Ovary (tissue), 3 donors: ENCODE measurements around the gene VGLL4.

Source experiments
- EP300 ChIP-seq: sonication (generic); formaldehyde crosslinking; IDR thresholded peaks from one replicate; pipeline ENCODE4 v1.6.1; 2017; ENCODE audit warnings: antibody characterized with exemption
- POLR2A ChIP-seq: fragments of 450-650 bp; IDR thresholded peaks from one replicate; pipeline ENCODE4 v1.6.1; 2017; ENCODE audit warnings: antibody characterized with exemption, mild to moderate bottlenecking, moderate library complexity
- TF ChIP-seq, protein P1 (sequence below), 3 donors: fragments of 450-650 bp in 2 of 3; fragments of 200-600 bp in 1 of 3; IDR thresholded peaks; one replicate each; pipeline versions ENCODE4 v1.5.1 to v1.8.0; 2016 to 2022; ENCODE audit warnings: antibody characterized with exemption in 3 of 3, mild to moderate bottlenecking in 1 of 3
- donor health status: DM: no; HTN: no; CAD: no.

DNA sequence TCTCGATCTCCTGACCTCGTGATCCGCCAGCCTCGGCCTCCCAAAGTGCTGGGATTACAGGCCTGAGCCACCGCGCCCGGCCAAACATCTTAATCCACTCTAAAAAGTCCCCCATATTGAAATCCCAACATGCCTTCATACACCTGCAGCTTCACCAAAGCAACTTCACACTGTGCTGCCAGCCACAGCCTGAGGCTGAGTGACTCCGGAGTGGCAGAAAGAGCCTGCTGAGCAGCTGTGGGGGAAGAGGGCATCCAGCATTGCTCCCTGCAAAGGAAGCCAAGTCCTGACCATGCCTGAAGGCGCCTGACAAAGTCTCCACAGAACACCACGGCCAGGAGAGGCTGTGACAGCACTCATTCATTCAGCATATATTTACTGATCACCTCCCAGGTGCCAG is 21.6 kb upstream of the VGLL4 start:
- TF ChIP-seq POLR2A: no peak
- TF ChIP-seq, protein P1, sequence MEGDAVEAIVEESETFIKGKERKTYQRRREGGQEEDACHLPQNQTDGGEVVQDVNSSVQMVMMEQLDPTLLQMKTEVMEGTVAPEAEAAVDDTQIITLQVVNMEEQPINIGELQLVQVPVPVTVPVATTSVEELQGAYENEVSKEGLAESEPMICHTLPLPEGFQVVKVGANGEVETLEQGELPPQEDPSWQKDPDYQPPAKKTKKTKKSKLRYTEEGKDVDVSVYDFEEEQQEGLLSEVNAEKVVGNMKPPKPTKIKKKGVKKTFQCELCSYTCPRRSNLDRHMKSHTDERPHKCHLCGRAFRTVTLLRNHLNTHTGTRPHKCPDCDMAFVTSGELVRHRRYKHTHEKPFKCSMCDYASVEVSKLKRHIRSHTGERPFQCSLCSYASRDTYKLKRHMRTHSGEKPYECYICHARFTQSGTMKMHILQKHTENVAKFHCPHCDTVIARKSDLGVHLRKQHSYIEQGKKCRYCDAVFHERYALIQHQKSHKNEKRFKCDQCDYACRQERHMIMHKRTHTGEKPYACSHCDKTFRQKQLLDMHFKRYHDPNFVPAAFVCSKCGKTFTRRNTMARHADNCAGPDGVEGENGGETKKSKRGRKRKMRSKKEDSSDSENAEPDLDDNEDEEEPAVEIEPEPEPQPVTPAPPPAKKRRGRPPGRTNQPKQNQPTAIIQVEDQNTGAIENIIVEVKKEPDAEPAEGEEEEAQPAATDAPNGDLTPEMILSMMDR (IDR thresholded peaks at IDR 0.05): no peak
- no peak for TF ChIP-seq EP300
